A673 (cell line): ENCODE measurements around the gene TTLL11. TPM values are rescaled to one million over a fixed set of nuclear protein-coding genes. Genes with fewer than 3 reads are reported as not detected.

Experiments
- BruUV-seq: library from RNA; stranded (reverse); fragments of 400-500 nt; replicated peaks from 2 replicates; lab custom pipeline; 2021; lab: Mats Ljungman, UMichigan
- CTCF ChIA-PET: fragments of 300-600 bp; sonication (Branson Sonifier 250); formaldehyde crosslinking; loops from one replicate; lab custom pipeline; 2022; ENCODE audit warnings: antibody characterized with exemption; lab: Charles Lee
- POLR2A ChIA-PET: fragments of 300-600 bp; sonication (Branson Sonifier 250); formaldehyde crosslinking; loops from one replicate; lab custom pipeline; 2022; ENCODE audit warnings: antibody characterized with exemption; ENCODE audit not compliant: low non-redundant PET; lab: Charles Lee
- DNase-seq: peaks from one replicate; pipeline ENCODE4 v3.0.0-alpha.2; 2015; ENCODE audit warnings: low spot score
- H3K27ac ChIP-seq: fragments of 200-600 bp; sonication (generic); 2 replicates; pipeline ENCODE4 v1.5.1; 2016; ENCODE audit warnings: mixed run types, low read depth, mild to moderate bottlenecking, mixed read lengths, antibody characterized with exemption, low read length; ENCODE audit not compliant: poor library complexity, severe bottlenecking
- H3K27me3 ChIP-seq: fragments of 200-600 bp; sonication (generic); replicated peaks from 2 replicates; pipeline ENCODE4 v1.6.1; 2017; ENCODE audit warnings: mixed run types, low read depth, mild to moderate bottlenecking, mixed read lengths, antibody characterized with exemption, low read length; ENCODE audit not compliant: insufficient read depth, poor library complexity
- H3K36me3 ChIP-seq: fragments of 200-600 bp; sonication (generic); 2 replicates; pipeline ENCODE4 v1.6.1; 2016; ENCODE audit warnings: mixed run types, mild to moderate bottlenecking, mixed read lengths, antibody characterized with exemption, low read length; ENCODE audit not compliant: insufficient read depth, poor library complexity, severe bottlenecking
- H3K4me1 ChIP-seq: fragments of 200-600 bp; sonication (generic); 2 replicates; pipeline ENCODE4 v1.6.1; 2017; ENCODE audit warnings: mixed run types, mild to moderate bottlenecking, mixed read lengths, antibody characterized with exemption, low read length; ENCODE audit not compliant: insufficient read depth, poor library complexity, severe bottlenecking
- H3K4me3 ChIP-seq: fragments of 200-600 bp; sonication (generic); 2 replicates; pipeline ENCODE4 v1.5.1; 2016; ENCODE audit warnings: low read depth, mixed run types, mild to moderate bottlenecking, mixed read lengths, low read length; ENCODE audit not compliant: poor library complexity, severe bottlenecking
- H3K9me3 ChIP-seq: fragments of 200-600 bp; sonication (generic); 2 replicates; pipeline ENCODE4 v1.6.1; 2016; ENCODE audit warnings: mixed run types, low read depth, mild to moderate bottlenecking, mixed read lengths, antibody characterized with exemption, low read length; ENCODE audit not compliant: poor library complexity, severe bottlenecking
- CTCF ChIP-seq: fragments of 300-800, 200-600 bp; sonication (generic); conservative IDR thresholded peaks from 2 replicates; pipeline ENCODE4 v1.5.1; 2017; ENCODE audit warnings: low read depth, mild to moderate bottlenecking, antibody characterized with exemption, low read length, moderate library complexity, mixed read lengths
- EZH2 ChIP-seq: fragments of 200-600 bp; sonication (generic); IDR thresholded peaks from 2 replicates; pipeline ENCODE4 v1.6.1; 2017; ENCODE audit warnings: borderline replicate concordance, low read depth, mild to moderate bottlenecking, mixed read lengths, antibody characterized with exemption, low read length; ENCODE audit not compliant: poor library complexity, severe bottlenecking
- intact Hi-C: fragments of 100-400 bp; cut with micrococcal nuclease; formaldehyde crosslinking; loops from one replicate; pipeline ENCODE4 v1.10.0; 2022; ENCODE audit not compliant: unreplicated experiment
- total RNA-seq: library from RNA; stranded (reverse); gene quantifications from 2 replicates; pipeline ENCODE4 v1.2.3, GENCODE V29; 2021

Gene TTLL11
- total RNA-seq, 1 experiment from 2014 or later: 3.0 TPM

- Histone ChIP-seq H3K4me1 (no peaks in the 10 kb centered on the region), H3K27me3 (no peaks in the 10 kb centered on the region), H3K36me3 (no peaks in the 10 kb centered on the region), H3K9me3 (peaks cover 9% of the 10 kb centered on the region), H3K27ac (no peak overlapping the region), H3K4me3 (no peak overlapping the region)
- intact Hi-C loops: no loop called here
- POLR2A ChIA-PET: no interaction called here
- no peak for DNase-seq
- TF ChIP-seq CTCF (no peak), EZH2 (no peak)
- CTCF ChIA-PET: no interaction called here
- BruUV-seq: no TSS peak
These were observed 241.4 kb downstream of the TTLL11 start for GRCh38 chr9:121851641-121852091.

GRCh38 chr9:121850366-121850765 is 242.7 kb downstream of the TTLL11 start:
- H3K4me3 ChIP-seq: no peak overlapping the region
- H3K36me3 ChIP-seq: no peaks in the 10 kb centered on the region
- no TSS peak for BruUV-seq
- TF ChIP-seq CTCF (no peak), EZH2 (no peak)
- intact Hi-C loops: no loop called here
- H3K27ac ChIP-seq: no peak overlapping the region
- no peaks in the 10 kb centered on the region for H3K4me1 ChIP-seq
- DNase-seq: no peak
- H3K27me3 ChIP-seq: no peaks in the 10 kb centered on the region
- ChIA-PET POLR2A (no interaction called here), CTCF (no interaction called here)
- peaks cover 9% of the 10 kb centered on the region for H3K9me3 ChIP-seq

- TF ChIP-seq CTCF (no peak), EZH2 (no peak)
- H3K4me3 ChIP-seq: no peak overlapping the region
- BruUV-seq: no TSS peak
- no peak for DNase-seq
- POLR2A ChIA-PET: no interaction called here
- H3K4me1 ChIP-seq: no peaks in the 10 kb centered on the region
- CTCF ChIA-PET: no interaction called here
- H3K27me3 ChIP-seq: no peaks in the 10 kb centered on the region
- no peak overlapping the region for H3K27ac ChIP-seq
- H3K9me3 ChIP-seq: peaks cover 9% of the 10 kb centered on the region
- intact Hi-C loops: no loop called here
- no peaks in the 10 kb centered on the region for H3K36me3 ChIP-seq
These were observed 243.6 kb downstream of the TTLL11 start for GRCh38 chr9:121849554-121849953.
